ENCODE data around the gene KLHL29. TPM values are rescaled to one million over a fixed set of nuclear protein-coding genes. Genes with fewer than 3 reads are reported as not detected.

KLHL29 gene
- total RNA-seq, 1 experiment from 2014 or later, result 43.1 TPM

DNA sequence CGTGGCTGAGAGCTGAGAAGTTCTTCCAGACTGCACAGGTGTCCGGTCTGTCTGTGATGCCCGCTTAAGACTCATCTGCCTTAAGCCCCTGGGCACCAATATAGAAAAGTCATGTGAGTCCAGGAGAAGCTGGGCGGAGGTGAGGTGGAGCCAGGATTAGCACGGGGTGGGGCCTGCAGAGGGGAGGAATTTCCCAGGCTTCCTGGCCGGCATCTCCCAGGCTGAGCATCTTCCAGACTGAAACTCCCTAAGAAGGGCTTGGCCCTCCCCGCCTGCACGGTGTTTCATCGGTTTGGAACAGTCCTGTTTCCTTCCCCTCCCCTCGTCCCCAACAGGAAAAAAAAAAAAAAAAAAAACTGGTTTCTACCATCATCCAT, 271.6 kb downstream of the KLHL29 start:
- POLR2A ChIA-PET, result interaction anchor here (0.5 kb wide), 1 partner anchor 130 kb away, joined by 3 read pairs; no protein-coding TSS in a partner anchor
- Mint-ChIP-seq H3K27ac (ENCODE audit: low read depth, unreplicated experiment) (no peak overlapping the region), H3K4me1 (ENCODE audit: insufficient read depth, unreplicated experiment) (peaks cover 3% of the 10 kb centered on the region), H3K27me3 (ENCODE audit: insufficient read depth, unreplicated experiment) (no peaks in the 10 kb centered on the region), H3K9me3 (ENCODE audit: unreplicated experiment) (no peaks in the 10 kb centered on the region), H3K4me3 (ENCODE audit: unreplicated experiment) (no peak overlapping the region), H3K36me3 (ENCODE audit: insufficient read depth, unreplicated experiment) (peaks cover 26% of the 10 kb centered on the region)
- no peak for DNase-seq (ENCODE audit: unreplicated experiment)
- CTCF ChIA-PET, result interaction anchor here (0.5 to 0.7 kb wide), 2 partner anchors 28 to 108 kb away, joined by 3 to 6 read pairs; no protein-coding TSS in a partner anchor
- no TSS peak for BruUV-seq (replicated peaks)
- TF ChIP-seq CTCF (IDR thresholded peaks at IDR 0.05; ENCODE audit: unreplicated experiment), result no peak
- intact Hi-C loops (cut with micrococcal nuclease), result no loop called here

DNA sequence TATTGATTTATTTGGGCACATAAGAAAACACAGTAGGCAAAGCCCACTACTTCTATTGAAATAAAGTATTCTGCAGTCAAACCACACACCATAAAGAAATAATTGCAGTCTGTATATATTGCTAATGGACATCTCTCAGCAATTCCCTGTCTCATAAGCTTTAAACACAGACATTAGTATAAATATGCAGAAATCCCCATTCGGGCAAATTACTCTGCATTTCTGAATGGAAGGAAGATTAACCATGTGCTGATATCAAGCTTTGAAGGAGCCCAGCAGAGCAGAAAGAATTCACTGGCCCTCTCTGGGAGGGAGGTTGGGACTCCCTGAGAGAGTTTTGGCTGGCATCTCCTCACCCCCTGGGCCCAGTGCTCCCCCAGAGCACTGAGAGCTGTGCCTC, 272.4 kb downstream of the KLHL29 start:
- DNase-seq (ENCODE audit: unreplicated experiment), result no peak
- no peak overlapping the region for H3K27ac Mint-ChIP-seq (ENCODE audit: low read depth, unreplicated experiment)
- no TSS peak for BruUV-seq (replicated peaks)
- TF ChIP-seq CTCF (IDR thresholded peaks at IDR 0.05; ENCODE audit: unreplicated experiment), result no peak
- no peak overlapping the region for H3K4me3 Mint-ChIP-seq (ENCODE audit: unreplicated experiment)
- H3K9me3 Mint-ChIP-seq (ENCODE audit: unreplicated experiment), result no peaks in the 10 kb centered on the region
- H3K4me1 Mint-ChIP-seq (ENCODE audit: insufficient read depth, unreplicated experiment), result no peaks in the 10 kb centered on the region
- peaks cover 26% of the 10 kb centered on the region for H3K36me3 Mint-ChIP-seq (ENCODE audit: insufficient read depth, unreplicated experiment)
- H3K27me3 Mint-ChIP-seq (ENCODE audit: insufficient read depth, unreplicated experiment), result no peaks in the 10 kb centered on the region
- ChIA-PET CTCF (interaction anchor here (0.6 to 0.7 kb wide), 2 partner anchors 107 to 207 kb away, joined by 3 read pairs; no protein-coding TSS in a partner anchor), POLR2A (no interaction called here)
- intact Hi-C loops (cut with micrococcal nuclease), result no loop called here

- CTCF ChIA-PET, result interaction anchor here (0.6 kb wide), 1 partner anchor 206 kb away, joined by 3 read pairs; no protein-coding TSS in a partner anchor
- intact Hi-C loops (cut with micrococcal nuclease), result no loop called here
- POLR2A ChIA-PET, result no interaction called here
- TF ChIP-seq CTCF (IDR thresholded peaks at IDR 0.05; ENCODE audit: unreplicated experiment), result no peak
- Mint-ChIP-seq H3K9me3 (ENCODE audit: unreplicated experiment) (no peaks in the 10 kb centered on the region), H3K27ac (ENCODE audit: low read depth, unreplicated experiment) (no peak overlapping the region), H3K36me3 (ENCODE audit: insufficient read depth, unreplicated experiment) (peaks cover 24% of the 10 kb centered on the region), H3K4me1 (ENCODE audit: insufficient read depth, unreplicated experiment) (no peaks in the 10 kb centered on the region), H3K4me3 (ENCODE audit: unreplicated experiment) (no peak overlapping the region), H3K27me3 (ENCODE audit: insufficient read depth, unreplicated experiment) (no peaks in the 10 kb centered on the region)
- no peak for DNase-seq (ENCODE audit: unreplicated experiment)
- no TSS peak for BruUV-seq (replicated peaks)
Measured at GRCh38 chr2:23657934-23658333, 273.0 kb downstream of the KLHL29 start.

GRCh38 chr2:23658466-23658942, 273.5 kb downstream of the KLHL29 start:
- TF ChIP-seq CTCF (IDR thresholded peaks at IDR 0.05; ENCODE audit: unreplicated experiment), result no peak
- no peak for DNase-seq (ENCODE audit: unreplicated experiment)
- peaks cover 18% of the 10 kb centered on the region for H3K36me3 Mint-ChIP-seq (ENCODE audit: insufficient read depth, unreplicated experiment)
- no peaks in the 10 kb centered on the region for H3K4me1 Mint-ChIP-seq (ENCODE audit: insufficient read depth, unreplicated experiment)
- H3K27me3 Mint-ChIP-seq (ENCODE audit: insufficient read depth, unreplicated experiment), result no peaks in the 10 kb centered on the region
- intact Hi-C loops (cut with micrococcal nuclease), result no loop called here
- POLR2A ChIA-PET, result no interaction called here
- CTCF ChIA-PET, result no interaction called here
- BruUV-seq (replicated peaks), result no TSS peak
- H3K9me3 Mint-ChIP-seq (ENCODE audit: unreplicated experiment), result no peaks in the 10 kb centered on the region
- H3K4me3 Mint-ChIP-seq (ENCODE audit: unreplicated experiment), result no peak overlapping the region
- H3K27ac Mint-ChIP-seq (ENCODE audit: low read depth, unreplicated experiment), result no peak overlapping the region
